ENCODE measurements around the gene DUSP12.

DUSP12 gene

GRCh38 chr1:161743231-161743630 is 6.4 kb upstream of the DUSP12 start:
- no peak for DNase-seq
- Histone ChIP-seq H3K9me3 (ENCODE audit: control extremely low read depth in 1 of 5, control insufficient read depth in 4 of 5, insufficient read depth in 2 of 5, low read depth in 1 of 5, low read length in 4 of 5) (no peaks in the 10 kb centered on the region), H3K4me3 (ENCODE audit: control insufficient read depth in 1 of 7, extremely low read depth in 1 of 7, insufficient read depth in 4 of 7, low read depth in 2 of 7, low read length in 6 of 7) (no peak overlapping the region), H3K4me1 (ENCODE audit: control extremely low read depth in 1 of 4, control insufficient read depth in 4 of 4, insufficient read depth in 4 of 4, low read length in 3 of 4) (peaks cover 11 to 30% (median 16%) of the 10 kb centered on the region in 4 experiments), H3K36me3 (ENCODE audit: control insufficient read depth in 4 of 4, insufficient read depth in 4 of 4, low read length in 3 of 4) (no peaks in the 10 kb centered on the region), H3K27ac (ENCODE audit: insufficient read depth in 1 of 2, low read depth in 1 of 2, low read length in 2 of 2, poor library complexity in 1 of 2, severe bottlenecking in 2 of 2) (no peak overlapping the region), H3K27me3 (replicated peaks in 2 of 5; ENCODE audit: control insufficient read depth in 4 of 5, insufficient read depth in 5 of 5, low read length in 4 of 5) (no peaks in the 10 kb centered on the region)
- ChIA-PET CTCF (interaction anchor here (0.9 to 8.8 kb wide), 4 partner anchors 15 to 263 kb away, joined by 3 to 74 read pairs (median 28); no protein-coding TSS in a partner anchor), POLR2A (no interaction called here)
- WGBS (ENCODE audit: insufficient coverage) = 98% methylated on average over 9 of the region's 9 CpGs

DNA sequence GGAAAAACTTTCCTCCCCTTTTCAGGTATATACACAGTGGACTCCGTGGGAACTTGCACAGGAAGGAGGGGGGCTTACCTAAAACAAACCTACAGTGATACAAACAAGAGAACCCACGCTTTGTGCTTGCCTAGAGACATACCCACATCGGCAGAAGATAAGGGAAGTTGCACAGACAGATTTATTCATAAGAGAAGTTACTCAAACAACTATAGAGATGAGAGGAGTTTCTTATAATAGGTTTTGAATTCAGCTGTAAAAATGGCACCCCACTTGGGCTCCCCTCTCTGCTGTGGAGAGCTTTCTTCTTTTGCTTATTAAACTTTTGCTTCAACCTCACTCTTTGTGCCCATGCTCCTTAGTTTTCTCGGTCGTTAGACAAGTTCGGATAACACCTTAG is 1.8 kb upstream of the DUSP12 start:
- no peaks in the 10 kb centered on the region for H3K9me3 ChIP-seq (ENCODE audit: control extremely low read depth in 1 of 5, control insufficient read depth in 4 of 5, insufficient read depth in 2 of 5, low read depth in 1 of 5, low read length in 4 of 5)
- POLR2A ChIA-PET = no interaction called here
- H3K36me3 ChIP-seq (ENCODE audit: control insufficient read depth in 4 of 4, insufficient read depth in 4 of 4, low read length in 3 of 4) = peaks cover 0 to 11% (median 4%) of the 10 kb centered on the region in 4 experiments
- H3K4me1 ChIP-seq (ENCODE audit: control extremely low read depth in 1 of 4, control insufficient read depth in 4 of 4, insufficient read depth in 4 of 4, low read length in 3 of 4) = peaks cover 3 to 17% (median 12%) of the 10 kb centered on the region in 4 experiments
- CTCF ChIA-PET = interaction anchor here (1.5 to 3.8 kb wide), 3 partner anchors 9 to 264 kb away, joined by 3 to 37 read pairs (median 9); no protein-coding TSS in a partner anchor
- DNase-seq = peak in 1 of 3 donors; percentile 35
- 67% methylated on average over 1 of the region's 6 CpGs for WGBS (ENCODE audit: insufficient coverage)
- no peaks in the 10 kb centered on the region for H3K27me3 ChIP-seq (replicated peaks in 2 of 5; ENCODE audit: control insufficient read depth in 4 of 5, insufficient read depth in 5 of 5, low read length in 4 of 5)
- H3K4me3 ChIP-seq (ENCODE audit: control insufficient read depth in 1 of 7, extremely low read depth in 1 of 7, insufficient read depth in 4 of 7, low read depth in 2 of 7, low read length in 6 of 7) = no peak overlapping the region
- no peak overlapping the region for H3K27ac ChIP-seq (ENCODE audit: insufficient read depth in 1 of 2, low read depth in 1 of 2, low read length in 2 of 2, poor library complexity in 1 of 2, severe bottlenecking in 2 of 2)

GRCh38 chr1:161763522-161764098 is 14.0 kb downstream of the DUSP12 start:
- Histone ChIP-seq H3K27me3 (replicated peaks in 2 of 5; ENCODE audit: control insufficient read depth in 4 of 5, insufficient read depth in 5 of 5, low read length in 4 of 5) (no peaks in the 10 kb centered on the region), H3K36me3 (ENCODE audit: control insufficient read depth in 4 of 4, insufficient read depth in 4 of 4, low read length in 3 of 4) (peaks cover 2 to 3% (median 2%) of the 10 kb centered on the region in 4 experiments), H3K4me3 (ENCODE audit: control insufficient read depth in 1 of 7, extremely low read depth in 1 of 7, insufficient read depth in 4 of 7, low read depth in 2 of 7, low read length in 6 of 7) (peak overlapping the region in 1 of 7 experiments; percentile 48), H3K27ac (ENCODE audit: insufficient read depth in 1 of 2, low read depth in 1 of 2, low read length in 2 of 2, poor library complexity in 1 of 2, severe bottlenecking in 2 of 2) (no peak overlapping the region), H3K4me1 (ENCODE audit: control extremely low read depth in 1 of 4, control insufficient read depth in 4 of 4, insufficient read depth in 4 of 4, low read length in 3 of 4) (peaks cover 11 to 24% (median 13%) of the 10 kb centered on the region in 4 experiments), H3K9me3 (ENCODE audit: control extremely low read depth in 1 of 5, control insufficient read depth in 4 of 5, insufficient read depth in 2 of 5, low read depth in 1 of 5, low read length in 4 of 5) (no peaks in the 10 kb centered on the region)
- DNase-seq = peak in 2 of 3 donors; percentile 54 to 61
- 63% methylated on average over 2 of the region's 7 CpGs for WGBS (ENCODE audit: insufficient coverage)
- CTCF ChIA-PET = interaction anchor here (1.0 to 2.6 kb wide), 4 partner anchors 10 to 28 kb away, joined by 3 to 17 read pairs (median 5); partner anchors contain the start of gene DUSP12
- POLR2A ChIA-PET = no interaction called here

DNA sequence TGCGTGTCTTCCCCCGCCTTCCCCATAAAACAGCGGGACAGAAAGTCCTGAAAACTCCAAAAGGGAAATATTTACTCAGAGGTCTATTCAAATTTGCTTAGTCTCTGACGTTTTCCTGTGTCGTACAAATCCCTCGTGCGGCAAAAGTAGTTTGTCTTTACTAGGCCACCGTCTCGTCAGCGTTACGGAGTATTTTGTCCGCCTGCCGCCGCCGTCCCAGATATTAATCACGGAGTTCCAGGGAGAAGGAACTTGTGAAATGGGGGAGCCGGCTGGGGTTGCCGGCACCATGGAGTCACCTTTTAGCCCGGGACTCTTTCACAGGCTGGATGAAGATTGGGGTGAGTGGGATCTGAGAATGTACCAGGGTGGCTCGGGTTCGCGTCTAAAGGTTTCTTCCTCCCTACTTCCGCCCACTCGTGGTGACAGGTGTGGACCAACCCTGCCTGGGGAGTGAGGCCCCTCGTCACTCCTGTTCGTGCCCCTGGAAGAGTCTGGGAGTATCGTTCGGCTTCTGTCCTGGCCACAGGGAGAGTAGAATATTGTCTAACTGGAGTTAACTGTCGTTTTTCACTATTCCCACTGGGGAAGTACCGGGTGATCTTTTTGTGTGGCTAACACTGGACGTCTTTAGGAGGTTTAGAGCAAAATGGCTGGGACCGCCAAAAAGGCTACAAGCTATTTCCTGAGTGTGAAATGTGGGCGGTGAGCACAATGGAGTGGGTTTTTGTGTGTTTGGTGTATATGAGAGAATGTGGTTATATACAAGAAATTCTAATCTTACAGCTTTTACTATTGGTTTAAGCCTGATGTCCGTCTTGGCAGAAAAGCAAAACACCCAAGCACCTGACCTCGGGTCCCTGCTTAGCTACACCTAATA is 16.8 kb downstream of the DUSP12 start, which contains the start of gene ATF6:
ATF6 (plus strand) TSS at position 219 of the 880 bp plus-strand sequence; CDS start at position 260, 41 bp downstream.
- Histone ChIP-seq H3K9me3 (ENCODE audit: control extremely low read depth in 1 of 5, control insufficient read depth in 4 of 5, insufficient read depth in 2 of 5, low read depth in 1 of 5, low read length in 4 of 5) (no peaks in the 10 kb centered on the region), H3K36me3 (ENCODE audit: control insufficient read depth in 4 of 4, insufficient read depth in 4 of 4, low read length in 3 of 4) (peaks cover 0 to 2% (median 0%) of the 10 kb centered on the region in 4 experiments), H3K4me1 (ENCODE audit: control extremely low read depth in 1 of 4, control insufficient read depth in 4 of 4, insufficient read depth in 4 of 4, low read length in 3 of 4) (peaks cover 21 to 41% (median 28%) of the 10 kb centered on the region in 4 experiments), H3K27me3 (replicated peaks in 2 of 5; ENCODE audit: control insufficient read depth in 4 of 5, insufficient read depth in 5 of 5, low read length in 4 of 5) (no peaks in the 10 kb centered on the region), H3K4me3 (ENCODE audit: control insufficient read depth in 1 of 7, extremely low read depth in 1 of 7, insufficient read depth in 4 of 7, low read depth in 2 of 7, low read length in 6 of 7) (peak within 1 kb of the TSS; percentile 85 to 100 (median 98)), H3K27ac (ENCODE audit: insufficient read depth in 1 of 2, low read depth in 1 of 2, low read length in 2 of 2, poor library complexity in 1 of 2, severe bottlenecking in 2 of 2) (peak within 1 kb of the TSS; percentile 93 to 97)
- POLR2A ChIA-PET = interaction anchor here (0.7 kb wide), 1 partner anchor 17 kb away, joined by 3 read pairs; the partner anchor contains the start of gene DUSP12
- WGBS (ENCODE audit: insufficient coverage) = 0% methylated on average over 23 of the region's 35 CpGs
- DNase-seq = peak; percentile 94
- CTCF ChIA-PET = interaction anchor here (0.7 to 1.6 kb wide), 4 partner anchors 10 to 26 kb away, joined by 3 to 6 read pairs (median 4); partner anchors contain the start of gene DUSP12

DNA sequence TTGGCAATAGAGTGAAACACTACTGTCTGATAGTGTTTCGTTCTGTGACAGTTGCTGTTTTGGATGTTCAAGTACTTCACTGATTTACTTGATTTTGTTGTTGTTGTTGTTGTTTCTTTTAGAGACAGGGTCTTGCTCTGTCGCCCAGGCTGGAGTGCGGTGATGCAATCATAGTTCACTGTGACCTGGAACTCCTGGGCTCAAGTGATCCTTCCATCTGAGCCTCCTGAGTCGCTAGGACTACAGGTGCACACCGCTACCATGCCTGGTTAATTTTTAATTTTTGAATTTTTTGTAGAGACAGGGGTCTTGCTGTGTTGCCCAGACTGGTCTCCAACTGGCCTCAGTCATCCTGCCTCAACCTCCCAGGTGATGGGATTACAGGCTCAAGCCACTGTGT is 18.9 kb downstream of the DUSP12 start:
- POLR2A ChIA-PET = no interaction called here
- CTCF ChIA-PET = interaction anchor here (1.2 to 1.3 kb wide), 2 partner anchors 24 to 269 kb away, joined by 3 to 4 read pairs; no protein-coding TSS in a partner anchor
- Histone ChIP-seq H3K36me3 (ENCODE audit: control insufficient read depth in 4 of 4, insufficient read depth in 4 of 4, low read length in 3 of 4) (no peaks in the 10 kb centered on the region), H3K27me3 (replicated peaks in 2 of 5; ENCODE audit: control insufficient read depth in 4 of 5, insufficient read depth in 5 of 5, low read length in 4 of 5) (no peaks in the 10 kb centered on the region), H3K27ac (ENCODE audit: insufficient read depth in 1 of 2, low read depth in 1 of 2, low read length in 2 of 2, poor library complexity in 1 of 2, severe bottlenecking in 2 of 2) (no peak overlapping the region), H3K4me3 (ENCODE audit: control insufficient read depth in 1 of 7, extremely low read depth in 1 of 7, insufficient read depth in 4 of 7, low read depth in 2 of 7, low read length in 6 of 7) (no peak overlapping the region), H3K4me1 (ENCODE audit: control extremely low read depth in 1 of 4, control insufficient read depth in 4 of 4, insufficient read depth in 4 of 4, low read length in 3 of 4) (peaks cover 32 to 60% (median 46%) of the 10 kb centered on the region in 4 experiments), H3K9me3 (ENCODE audit: control extremely low read depth in 1 of 5, control insufficient read depth in 4 of 5, insufficient read depth in 2 of 5, low read depth in 1 of 5, low read length in 4 of 5) (no peaks in the 10 kb centered on the region)
- 100% methylated on average over 4 of the region's 5 CpGs for WGBS (ENCODE audit: insufficient coverage)
- DNase-seq = no peak

- no peaks in the 10 kb centered on the region for H3K9me3 ChIP-seq (ENCODE audit: control extremely low read depth in 1 of 5, control insufficient read depth in 4 of 5, insufficient read depth in 2 of 5, low read depth in 1 of 5, low read length in 4 of 5)
- ChIA-PET POLR2A (interaction anchor here (0.6 kb wide), 1 partner anchor 35 kb away, joined by 3 read pairs; no protein-coding TSS in a partner anchor), CTCF (interaction anchor here (1.1 to 1.3 kb wide), 2 partner anchors 24 to 268 kb away, joined by 3 to 4 read pairs; no protein-coding TSS in a partner anchor)
- DNase-seq = no peak
- H3K27ac ChIP-seq (ENCODE audit: insufficient read depth in 1 of 2, low read depth in 1 of 2, low read length in 2 of 2, poor library complexity in 1 of 2, severe bottlenecking in 2 of 2) = no peak overlapping the region
- peaks cover 34 to 67% (median 51%) of the 10 kb centered on the region in 4 experiments for H3K4me1 ChIP-seq (ENCODE audit: control extremely low read depth in 1 of 4, control insufficient read depth in 4 of 4, insufficient read depth in 4 of 4, low read length in 3 of 4)
- no peak overlapping the region for H3K4me3 ChIP-seq (ENCODE audit: control insufficient read depth in 1 of 7, extremely low read depth in 1 of 7, insufficient read depth in 4 of 7, low read depth in 2 of 7, low read length in 6 of 7)
- H3K27me3 ChIP-seq (replicated peaks in 2 of 5; ENCODE audit: control insufficient read depth in 4 of 5, insufficient read depth in 5 of 5, low read length in 4 of 5) = no peaks in the 10 kb centered on the region
- no peaks in the 10 kb centered on the region for H3K36me3 ChIP-seq (ENCODE audit: control insufficient read depth in 4 of 4, insufficient read depth in 4 of 4, low read length in 3 of 4)
These were observed 19.5 kb downstream of the DUSP12 start for GRCh38 chr1:161768986-161769672.
